WTC11 (cell line): ENCODE results near the gene POU2F3. TPM values are rescaled to one million over a fixed set of nuclear protein-coding genes. Genes with fewer than 3 reads are reported as not detected.

ENCODE experiments used
- ATAC-seq: fragments of 200-7000 bp; cut with Tn5 transposase; 2 replicates; pipeline ENCODE4 v1.10.0; 2021; ENCODE audit warnings: mild to moderate bottlenecking, moderate library complexity
- CTCF ChIA-PET: fragments of 300-600 bp; sonication (Branson Sonifier 250); formaldehyde crosslinking; loops from one replicate; lab custom pipeline; 2021; ENCODE audit warnings: antibody characterized with exemption; lab: Charles Lee
- POLR2A ChIA-PET: fragments of 350-600 bp; sonication (Branson Sonifier 250); formaldehyde crosslinking; loops from one replicate; lab custom pipeline; 2021; ENCODE audit warnings: antibody characterized with exemption; lab: Charles Lee
- DNase-seq: peaks from one replicate; pipeline ENCODE4 v3.0.0; 2021; ENCODE audit warnings: low spot score
- H3K27ac Mint-ChIP-seq: 2 replicates; pipeline ENCODE4 v1.8.0; 2021; ENCODE audit warnings: mixed read lengths
- H3K27me3 Mint-ChIP-seq: 2 replicates; pipeline ENCODE4 v1.8.0; 2021; ENCODE audit warnings: low read depth, mild to moderate bottlenecking, moderate library complexity, mixed read lengths
- H3K36me3 Mint-ChIP-seq: 2 replicates; pipeline ENCODE4 v1.8.0; 2021; ENCODE audit warnings: mixed read lengths
- H3K4me1 Mint-ChIP-seq: 2 replicates; pipeline ENCODE4 v1.8.0; 2022; ENCODE audit warnings: mixed read lengths
- H3K4me3 Mint-ChIP-seq: 2 replicates; pipeline ENCODE4 v1.8.0; 2021; ENCODE audit warnings: mild to moderate bottlenecking, moderate library complexity, mixed read lengths
- H3K9me3 Mint-ChIP-seq: 2 replicates; pipeline ENCODE4 v1.8.0; 2021; ENCODE audit warnings: mixed read lengths
- AFF4 ChIP-seq: sonication (generic); formaldehyde crosslinking; IDR thresholded peaks from 2 replicates; pipeline ENCODE4 v1.8.1; 2023; ENCODE audit warnings: mild to moderate bottlenecking, missing genetic modification reagents, borderline replicate concordance
- AR ChIP-seq: fragments of 250-450 bp; sonication (Bioruptor Pico); IDR thresholded peaks from 2 replicates; pipeline ENCODE4 v1.9.0; 2021; ENCODE audit warnings: mild to moderate bottlenecking
- CREB1 ChIP-seq: sonication (generic); formaldehyde crosslinking; IDR thresholded peaks from 2 replicates; pipeline ENCODE4 v1.8.0; 2023; ENCODE audit warnings: mild to moderate bottlenecking, missing genetic modification reagents
- ETV6 ChIP-seq: sonication (generic); formaldehyde crosslinking; IDR thresholded peaks from 2 replicates; pipeline ENCODE4 v1.8.1; 2022; ENCODE audit warnings: mild to moderate bottlenecking, missing genetic modification reagents
- NR2C2 ChIP-seq: sonication (generic); formaldehyde crosslinking; IDR thresholded peaks from 2 replicates; pipeline ENCODE4 v1.8.0; 2022; ENCODE audit warnings: mild to moderate bottlenecking, missing genetic modification reagents
- RELA ChIP-seq: sonication (generic); formaldehyde crosslinking; IDR thresholded peaks from 2 replicates; pipeline ENCODE4 v1.8.1; 2022; ENCODE audit warnings: missing genetic modification reagents, mild to moderate bottlenecking, borderline replicate concordance
- TCF7 ChIP-seq: sonication (generic); formaldehyde crosslinking; IDR thresholded peaks from 2 replicates; pipeline ENCODE4 v1.8.0; 2022; ENCODE audit warnings: mild to moderate bottlenecking, low read depth, missing genetic modification reagents, moderate library complexity
- TP53 ChIP-seq: sonication (generic); formaldehyde crosslinking; IDR thresholded peaks from 2 replicates; pipeline ENCODE4 v1.8.1; 2023; ENCODE audit warnings: mild to moderate bottlenecking, missing genetic modification reagents
- ZMAT4 ChIP-seq: fragments of 250-450 bp; sonication (Bioruptor Pico); IDR thresholded peaks from 2 replicates; pipeline ENCODE4 v1.9.0; 2021; ENCODE audit warnings: mild to moderate bottlenecking
- ZNF317 ChIP-seq: sonication (generic); formaldehyde crosslinking; IDR thresholded peaks from 2 replicates; pipeline ENCODE4 v1.8.1; 2023; ENCODE audit warnings: low read depth, mild to moderate bottlenecking, moderate library complexity, missing genetic modification reagents, borderline replicate concordance
- ZNF423 ChIP-seq: fragments of 250-450 bp; sonication (Bioruptor Pico); IDR thresholded peaks from 2 replicates; pipeline ENCODE4 v2.1.2; 2022; ENCODE audit warnings: mild to moderate bottlenecking, moderate library complexity
- ZSCAN18 ChIP-seq: fragments of 250-450 bp; sonication (Bioruptor Pico); IDR thresholded peaks from 2 replicates; pipeline ENCODE4 v2.1.2; 2022; ENCODE audit warnings: mild to moderate bottlenecking, moderate library complexity
- total RNA-seq: library from RNA; stranded (reverse); gene quantifications from 3 replicates; pipeline ENCODE4 v1.2.3, GENCODE V29; 2021

POU2F3 gene
- total RNA-seq, 1 experiment from 2014 or later: 0.61 TPM

GRCh38 chr11:120254788-120255518 lies 15.0 kb downstream of the POU2F3 start:
- Mint-ChIP-seq H3K9me3 (no peaks in the 10 kb centered on the region), H3K27ac (no peak overlapping the region), H3K27me3 (peaks cover 74% of the 10 kb centered on the region), H3K4me1 (peaks cover 46% of the 10 kb centered on the region), H3K36me3 (no peaks in the 10 kb centered on the region), H3K4me3 (peak overlapping the region; percentile 61)
- peak; percentile 68 for DNase-seq
- peak; percentile 81 for ATAC-seq
- ChIA-PET POLR2A (interaction anchor here (0.6 kb wide), 1 partner anchor 9 kb away, joined by 5 read pairs; no protein-coding TSS in a partner anchor), CTCF (interaction anchor here (0.9 to 24.2 kb wide), 5 partner anchors 12 to 86 kb away, joined by 3 to 623 read pairs (median 3); no protein-coding TSS in a partner anchor)
- TF ChIP-seq ETV6 (no peak), ZMAT4 (CRISPR knock-in tag) (no peak), TP53 (CRISPR knock-in tag) (peak; percentile 55; the same call in 1 of the 2 replicates), ZNF423 (CRISPR knock-in tag) (peak; percentile 96), RELA (CRISPR knock-in tag) (no peak)

- Mint-ChIP-seq H3K27ac (no peak overlapping the region), H3K9me3 (no peaks in the 10 kb centered on the region), H3K36me3 (no peaks in the 10 kb centered on the region), H3K27me3 (peaks cover 68% of the 10 kb centered on the region), H3K4me1 (peaks cover 45% of the 10 kb centered on the region), H3K4me3 (peak overlapping the region; percentile 61)
- no peak for TF ChIP-seq ZNF317 (CRISPR knock-in tag)
- ChIA-PET POLR2A (no interaction called here), CTCF (interaction anchor here (0.9 to 24.2 kb wide), 4 partner anchors 13 to 87 kb away, joined by 3 to 623 read pairs (median 4); no protein-coding TSS in a partner anchor)
- ATAC-seq (no peak), DNase-seq (no peak)
These were observed 15.6 kb downstream of the POU2F3 start for GRCh38 chr11:120255519-120255866.

GRCh38 chr11:120256178-120256577 lies 16.2 kb downstream of the POU2F3 start:
- Mint-ChIP-seq H3K4me3 (peak overlapping the region; percentile 61), H3K4me1 (peaks cover 52% of the 10 kb centered on the region), H3K27ac (no peak overlapping the region), H3K36me3 (no peaks in the 10 kb centered on the region), H3K27me3 (peaks cover 64% of the 10 kb centered on the region)
- ChIA-PET POLR2A (no interaction called here), CTCF (interaction anchor here (1.4 to 24.2 kb wide), 3 partner anchors 45 to 79 kb away, joined by 3 to 623 read pairs (median 15); no protein-coding TSS in a partner anchor)
- no peak for DNase-seq
- no peak for TF ChIP-seq ETV6
- TF ChIP-seq AR (CRISPR knock-in tag): no peak
- TF ChIP-seq AFF4: no peak
- no peak for TF ChIP-seq CREB1 (CRISPR knock-in tag)
- TF ChIP-seq ZSCAN18 (CRISPR knock-in tag): no peak
- no peak for TF ChIP-seq TCF7 (CRISPR knock-in tag)
- no peak for TF ChIP-seq NR2C2 (CRISPR knock-in tag)
- TF ChIP-seq, all 79 proteins: peak for 0
- no peak for ATAC-seq
- H3K9me3 Mint-ChIP-seq: no peaks in the 10 kb centered on the region
